Cardiac muscle cell (in vitro differentiated cells and primary cell): ENCODE measurements around the gene AKAP9. TPM values are rescaled to one million over a fixed set of nuclear protein-coding genes. Genes with fewer than 3 reads are reported as not detected.
"Not testable (repeated sequence)": the region's sequence is repeated elsewhere in the genome, so short reads cannot be mapped to it uniquely, and the experiment has no call there.

Experiments
- DNase-seq, 2 donors: peaks; one replicate each; pipeline versions ENCODE4 v3.0.0 to v3.0.0-alpha.2; 2010 to 2017; ENCODE audit warnings: low read depth in 1 of 2, low spot score in 1 of 2
- H3K27ac ChIP-seq: fragments of 200-600 bp; sonication (generic); 2 replicates; pipeline ENCODE4 v1.5.1; 2016
- H3K27me3 ChIP-seq: fragments of 200-600 bp; sonication (generic); 2 replicates; pipeline ENCODE4 v1.6.0; 2016; ENCODE audit warnings: control low read depth
- H3K36me3 ChIP-seq: fragments of 200-600 bp; sonication (generic); 2 replicates; pipeline ENCODE4 v1.5.1; 2016; ENCODE audit warnings: control low read depth
- H3K4me1 ChIP-seq: fragments of 200-600 bp; sonication (generic); 2 replicates; pipeline ENCODE4 v1.8.1; 2017; ENCODE audit warnings: low read depth, mild to moderate bottlenecking, mixed run types
- H3K4me3 ChIP-seq: fragments of 200-600 bp; sonication (generic); 2 replicates; pipeline ENCODE4 v1.5.1; 2016; ENCODE audit warnings: mild to moderate bottlenecking
- H3K9me3 ChIP-seq: fragments of 200-600 bp; sonication (generic); 2 replicates; pipeline ENCODE4 v1.5.1; 2017; ENCODE audit warnings: low read depth, mild to moderate bottlenecking, control low read depth
- polyA plus RNA-seq: library from polyadenylated mRNA; unstranded; fragments of >200 nt; fragmentation: Nextera tagmentation; extraction: Ambion mirVana; gene quantifications from 2 replicates; pipeline ENCODE4 v1.2.1, GENCODE V29; 2016
- total RNA-seq: library from RNA; depleted of rRNA; stranded (reverse); fragments of >200 nt; gene quantifications from 2 replicates; pipeline ENCODE4 v1.2.3, GENCODE V29; 2016
- TF ChIP-seq, protein P1 (sequence below): IDR thresholded peaks from 2 replicates; pipeline ENCODE4 v1.5.1; 2012; ENCODE audit warnings: low read depth, mild to moderate bottlenecking, low read length

AKAP9 gene
- total and polyA plus RNA-seq, 2 experiments from 2014 or later, result 41.4 to 57.1 TPM

GRCh38 chr7:92010215-92010614, 69.6 kb downstream of the AKAP9 start:
- Histone ChIP-seq H3K9me3 (no peaks in the 10 kb centered on the region), H3K27me3 (no peaks in the 10 kb centered on the region), H3K36me3 (peaks cover 30% of the 10 kb centered on the region), H3K4me1 (no peaks in the 10 kb centered on the region), H3K4me3 (no peak overlapping the region), H3K27ac (no peak overlapping the region)
- TF ChIP-seq, protein P1, sequence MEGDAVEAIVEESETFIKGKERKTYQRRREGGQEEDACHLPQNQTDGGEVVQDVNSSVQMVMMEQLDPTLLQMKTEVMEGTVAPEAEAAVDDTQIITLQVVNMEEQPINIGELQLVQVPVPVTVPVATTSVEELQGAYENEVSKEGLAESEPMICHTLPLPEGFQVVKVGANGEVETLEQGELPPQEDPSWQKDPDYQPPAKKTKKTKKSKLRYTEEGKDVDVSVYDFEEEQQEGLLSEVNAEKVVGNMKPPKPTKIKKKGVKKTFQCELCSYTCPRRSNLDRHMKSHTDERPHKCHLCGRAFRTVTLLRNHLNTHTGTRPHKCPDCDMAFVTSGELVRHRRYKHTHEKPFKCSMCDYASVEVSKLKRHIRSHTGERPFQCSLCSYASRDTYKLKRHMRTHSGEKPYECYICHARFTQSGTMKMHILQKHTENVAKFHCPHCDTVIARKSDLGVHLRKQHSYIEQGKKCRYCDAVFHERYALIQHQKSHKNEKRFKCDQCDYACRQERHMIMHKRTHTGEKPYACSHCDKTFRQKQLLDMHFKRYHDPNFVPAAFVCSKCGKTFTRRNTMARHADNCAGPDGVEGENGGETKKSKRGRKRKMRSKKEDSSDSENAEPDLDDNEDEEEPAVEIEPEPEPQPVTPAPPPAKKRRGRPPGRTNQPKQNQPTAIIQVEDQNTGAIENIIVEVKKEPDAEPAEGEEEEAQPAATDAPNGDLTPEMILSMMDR, result no peak
- DNase-seq, result no peak

DNA sequence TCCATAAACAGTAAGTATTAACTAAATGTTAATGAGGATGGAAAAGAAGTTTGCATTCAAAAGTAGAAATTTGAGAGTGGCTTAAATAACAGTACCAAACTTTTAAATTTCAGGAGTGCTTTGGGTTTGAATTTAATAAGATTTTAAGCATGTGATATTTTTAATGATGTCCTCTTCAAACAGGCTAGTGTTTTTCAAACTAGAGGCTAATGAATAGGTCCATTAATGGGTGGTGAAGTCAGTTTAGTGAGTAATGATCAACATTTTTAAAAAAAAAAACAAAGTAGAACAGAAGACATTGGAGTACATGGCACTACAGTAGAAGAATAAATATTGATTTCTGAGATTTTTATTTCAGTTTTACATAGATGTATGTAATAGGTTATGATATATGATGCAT, 72.9 kb downstream of the AKAP9 start:
- no peak for DNase-seq
- TF ChIP-seq, protein P1, result no peak
- no peaks in the 10 kb centered on the region for H3K4me1 ChIP-seq
- no peak overlapping the region for H3K27ac ChIP-seq
- no peaks in the 10 kb centered on the region for H3K9me3 ChIP-seq
- peaks cover 51% of the 10 kb centered on the region for H3K36me3 ChIP-seq
- no peak overlapping the region for H3K4me3 ChIP-seq
- no peaks in the 10 kb centered on the region for H3K27me3 ChIP-seq

GRCh38 chr7:92020636-92021035, 80.0 kb downstream of the AKAP9 start:
- Histone ChIP-seq H3K36me3 (peaks cover 77% of the 10 kb centered on the region), H3K27me3 (no peaks in the 10 kb centered on the region), H3K9me3 (no peaks in the 10 kb centered on the region), H3K4me1 (no peaks in the 10 kb centered on the region), H3K4me3 (no peak overlapping the region), H3K27ac (no peak overlapping the region)
- TF ChIP-seq, protein P1, result no peak
- DNase-seq, result no peak

DNA sequence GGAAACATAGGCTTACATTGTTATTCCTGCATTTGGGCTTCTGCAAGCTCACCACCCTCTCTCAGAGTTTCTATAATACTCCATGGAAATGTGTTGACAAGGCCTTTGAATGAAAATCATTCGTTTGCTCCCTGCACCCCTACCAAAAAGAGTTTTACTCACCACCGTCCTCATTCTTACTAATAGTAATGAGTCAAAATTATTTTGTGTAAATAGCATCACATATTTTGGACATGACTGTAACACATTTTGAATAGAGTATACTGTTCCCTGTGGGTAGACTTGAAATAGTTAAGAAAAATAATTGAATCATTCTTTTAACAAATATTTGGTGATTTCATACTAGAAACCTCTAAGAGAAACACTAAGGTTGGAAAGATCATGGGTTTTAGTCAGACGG, 84.6 kb downstream of the AKAP9 start:
- peak in 1 of 2 donors; percentile 46 for DNase-seq
- no peaks in the 10 kb centered on the region for H3K4me1 ChIP-seq
- H3K4me3 ChIP-seq, result no peak overlapping the region
- TF ChIP-seq, protein P1, result no peak
- no peak overlapping the region for H3K27ac ChIP-seq
- no peaks in the 10 kb centered on the region for H3K9me3 ChIP-seq
- H3K27me3 ChIP-seq, result no peaks in the 10 kb centered on the region
- peaks cover 52% of the 10 kb centered on the region for H3K36me3 ChIP-seq

GRCh38 chr7:92026635-92027034, 86.0 kb downstream of the AKAP9 start:
- not testable (repeated sequence) for H3K27ac ChIP-seq, H3K4me1 ChIP-seq, H3K9me3 ChIP-seq, H3K4me3 ChIP-seq, H3K27me3 ChIP-seq, DNase-seq
- peaks cover 55% of the 10 kb centered on the region for H3K36me3 ChIP-seq

GRCh38 chr7:92027128-92027527, 86.5 kb downstream of the AKAP9 start:
- H3K36me3 ChIP-seq, result peaks cover 56% of the 10 kb centered on the region
- H3K9me3 ChIP-seq, H3K4me3 ChIP-seq, H3K27me3 ChIP-seq, DNase-seq, H3K4me1 ChIP-seq, H3K27ac ChIP-seq: not testable (repeated sequence)

DNA sequence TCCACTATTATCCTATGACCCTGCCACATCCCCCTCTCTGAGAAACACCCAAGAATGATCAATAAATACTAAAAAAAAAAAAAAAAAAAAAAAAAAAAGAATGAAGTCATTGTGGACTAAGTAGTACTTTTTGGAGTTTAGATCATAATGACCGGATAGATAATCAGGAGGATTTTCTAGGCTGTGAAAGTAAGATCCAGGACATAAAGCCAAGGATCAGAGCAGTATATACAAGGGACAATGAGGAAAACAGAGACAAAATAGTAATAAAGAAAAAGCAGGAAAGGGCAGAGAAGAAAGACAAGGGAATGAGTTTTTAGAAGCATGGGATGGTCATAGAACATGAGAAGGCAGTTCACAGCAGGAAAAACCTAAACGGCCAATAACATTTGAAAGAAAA, 87.6 kb downstream of the AKAP9 start:
- no peaks in the 10 kb centered on the region for H3K4me1 ChIP-seq
- H3K27me3 ChIP-seq, result no peaks in the 10 kb centered on the region
- H3K4me3 ChIP-seq, result no peak overlapping the region
- DNase-seq, result no peak
- peaks cover 45% of the 10 kb centered on the region for H3K36me3 ChIP-seq
- H3K27ac ChIP-seq, result no peak overlapping the region
- TF ChIP-seq, protein P1, result no peak
- no peaks in the 10 kb centered on the region for H3K9me3 ChIP-seq
